Neutrophil (primary cell): ENCODE measurements around the gene ACTMAP.

ENCODE experiments used
- H3K27ac ChIP-seq: fragments of 200-600 bp; sonication (generic); 2 replicates; pipeline ENCODE4 v1.5.1; 2016; ENCODE audit warnings: mild to moderate bottlenecking, moderate library complexity
- H3K27me3 ChIP-seq: fragments of 200-600 bp; sonication (generic); 2 replicates; pipeline ENCODE4 v1.6.0; 2016; ENCODE audit warnings: mild to moderate bottlenecking
- H3K36me3 ChIP-seq: fragments of 200-600 bp; sonication (generic); 2 replicates; pipeline ENCODE4 v1.5.1; 2017
- H3K4me1 ChIP-seq, 2 experiments: fragments of 200-600 bp in 1 of 2; sonication (generic) in 1 of 2; 1 replicate in 1 of 2; 2 replicates in 1 of 2; pipeline versions ENCODE4 v1.5.1 to v1.6.1; 2013 to 2016; ENCODE audit warnings: low read depth in 1 of 2, low read length in 1 of 2, mild to moderate bottlenecking in 1 of 2, moderate library complexity in 1 of 2; ENCODE audit not compliant: control insufficient read depth in 1 of 2, insufficient read depth in 1 of 2
- H3K4me3 ChIP-seq, 2 experiments: fragments of 200-600 bp in 1 of 2; sonication (generic) in 1 of 2; 1 replicate in 1 of 2; 2 replicates in 1 of 2; pipeline ENCODE4 v1.5.1; 2013 to 2016; ENCODE audit warnings: low read depth in 1 of 2, low read length in 1 of 2, mild to moderate bottlenecking in 1 of 2, moderate library complexity in 1 of 2
- H3K9me3 ChIP-seq: fragments of 200-600 bp; sonication (generic); 2 replicates; pipeline ENCODE4 v1.5.1; 2016
- TF ChIP-seq, protein P1 (sequence below): fragments of 200-600 bp; sonication (generic); IDR thresholded peaks from 2 replicates; pipeline ENCODE4 v1.5.1; 2016; ENCODE audit warnings: antibody characterized with exemption

The ACTMAP gene

DNA sequence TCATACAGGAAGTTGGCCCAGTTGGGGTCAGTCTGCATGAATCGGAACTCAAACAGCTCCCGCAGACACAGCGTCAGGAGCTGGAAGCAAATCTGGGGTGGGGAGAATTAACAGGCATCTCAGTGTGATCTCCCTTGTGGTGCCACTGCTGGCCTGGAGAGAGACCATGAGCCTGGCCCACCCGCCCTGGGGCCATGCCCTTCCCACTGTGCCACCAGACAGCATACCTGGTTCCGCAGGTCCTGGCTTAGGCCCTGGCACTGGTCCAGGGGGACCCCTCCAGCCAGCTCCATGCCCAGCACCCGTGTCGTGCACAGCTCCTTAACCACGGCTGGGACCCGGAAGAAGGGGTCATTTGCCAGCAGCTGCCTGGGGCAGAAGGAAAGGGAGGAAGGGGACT is 50.2 kb downstream of the ACTMAP start:
- Histone ChIP-seq H3K27ac (no peak overlapping the region), H3K36me3 (peaks cover 83% of the 10 kb centered on the region), H3K4me1 (no peaks in the 10 kb centered on the region), H3K9me3 (no peaks in the 10 kb centered on the region), H3K4me3 (no peak overlapping the region), H3K27me3 (no peaks in the 10 kb centered on the region)
- TF ChIP-seq, protein P1, sequence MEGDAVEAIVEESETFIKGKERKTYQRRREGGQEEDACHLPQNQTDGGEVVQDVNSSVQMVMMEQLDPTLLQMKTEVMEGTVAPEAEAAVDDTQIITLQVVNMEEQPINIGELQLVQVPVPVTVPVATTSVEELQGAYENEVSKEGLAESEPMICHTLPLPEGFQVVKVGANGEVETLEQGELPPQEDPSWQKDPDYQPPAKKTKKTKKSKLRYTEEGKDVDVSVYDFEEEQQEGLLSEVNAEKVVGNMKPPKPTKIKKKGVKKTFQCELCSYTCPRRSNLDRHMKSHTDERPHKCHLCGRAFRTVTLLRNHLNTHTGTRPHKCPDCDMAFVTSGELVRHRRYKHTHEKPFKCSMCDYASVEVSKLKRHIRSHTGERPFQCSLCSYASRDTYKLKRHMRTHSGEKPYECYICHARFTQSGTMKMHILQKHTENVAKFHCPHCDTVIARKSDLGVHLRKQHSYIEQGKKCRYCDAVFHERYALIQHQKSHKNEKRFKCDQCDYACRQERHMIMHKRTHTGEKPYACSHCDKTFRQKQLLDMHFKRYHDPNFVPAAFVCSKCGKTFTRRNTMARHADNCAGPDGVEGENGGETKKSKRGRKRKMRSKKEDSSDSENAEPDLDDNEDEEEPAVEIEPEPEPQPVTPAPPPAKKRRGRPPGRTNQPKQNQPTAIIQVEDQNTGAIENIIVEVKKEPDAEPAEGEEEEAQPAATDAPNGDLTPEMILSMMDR = no peak

DNA sequence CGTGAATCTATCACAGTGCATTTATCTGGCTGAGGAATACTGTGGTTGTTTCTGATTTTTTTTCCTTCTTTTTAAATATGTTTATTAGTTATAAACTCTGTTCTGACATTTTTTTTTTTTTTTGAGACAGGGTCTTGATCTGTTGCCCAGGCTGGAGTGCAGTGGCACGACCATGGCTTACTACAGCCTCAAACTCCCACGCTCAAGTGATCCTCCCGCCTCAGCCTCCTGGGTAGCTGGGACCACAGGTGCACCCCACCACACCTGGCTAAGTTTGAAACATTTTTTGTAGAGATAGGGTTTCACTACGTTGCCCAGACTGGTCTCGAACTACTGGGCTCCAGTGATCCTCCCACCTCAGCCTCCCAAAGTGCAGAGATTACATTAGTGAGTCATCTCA is 53.3 kb downstream of the ACTMAP start:
- Histone ChIP-seq H3K27me3 (no peaks in the 10 kb centered on the region), H3K36me3 (peaks cover 83% of the 10 kb centered on the region), H3K9me3 (no peaks in the 10 kb centered on the region), H3K4me1 (no peaks in the 10 kb centered on the region), H3K27ac (no peak overlapping the region), H3K4me3 (no peak overlapping the region)
- TF ChIP-seq, protein P1 = no peak

DNA sequence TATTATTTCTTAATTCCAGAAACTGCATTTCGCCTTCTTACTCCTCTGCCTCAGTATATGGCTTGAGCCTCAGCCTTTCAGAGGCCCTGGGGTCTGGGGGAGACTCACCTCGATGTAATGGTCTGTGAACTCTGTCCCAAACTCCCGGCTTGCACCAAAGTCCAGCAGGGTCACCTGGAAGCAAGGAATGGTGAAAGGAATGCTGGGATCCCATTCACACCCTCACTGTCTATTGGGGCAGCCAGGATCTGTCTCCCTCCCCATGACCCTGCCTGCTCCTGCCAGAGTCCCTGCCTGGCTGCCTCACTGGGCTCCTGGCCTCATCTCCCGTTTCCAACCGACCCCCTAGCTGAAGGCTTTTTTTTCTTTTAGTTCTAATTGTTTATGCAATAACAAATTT is 54.4 kb downstream of the ACTMAP start:
- Histone ChIP-seq H3K27ac (no peak overlapping the region), H3K4me3 (no peak overlapping the region), H3K27me3 (no peaks in the 10 kb centered on the region), H3K4me1 (peaks cover 5 to 6% of the 10 kb centered on the region in 2 experiments), H3K9me3 (no peaks in the 10 kb centered on the region), H3K36me3 (peaks cover 76% of the 10 kb centered on the region)
- TF ChIP-seq, protein P1 = no peak

DNA sequence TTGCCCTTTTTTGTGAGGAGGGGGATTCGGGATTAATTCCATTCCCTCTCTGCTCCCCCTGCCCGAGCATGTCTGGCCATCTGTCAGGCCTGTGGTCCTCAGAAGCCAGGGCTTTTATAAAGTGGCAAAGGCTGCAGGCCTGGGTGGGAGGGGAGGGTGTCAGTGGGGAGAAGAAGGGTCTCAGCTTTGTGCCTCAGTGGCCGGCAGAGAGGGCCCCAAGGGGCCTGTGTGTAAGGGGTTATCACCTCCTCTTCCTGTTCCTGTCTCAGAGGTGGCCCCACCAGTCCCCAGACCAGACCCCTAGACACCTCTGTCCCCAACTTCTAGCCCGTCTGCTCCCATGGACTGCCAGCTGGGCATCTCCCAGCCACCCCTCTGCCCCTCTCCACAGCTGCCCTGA is 56.4 kb downstream of the ACTMAP start:
- TF ChIP-seq, protein P1 = no peak
- Histone ChIP-seq H3K36me3 (peaks cover 58% of the 10 kb centered on the region), H3K4me1 (peaks cover 5 to 19% of the 10 kb centered on the region in 2 experiments)

DNA sequence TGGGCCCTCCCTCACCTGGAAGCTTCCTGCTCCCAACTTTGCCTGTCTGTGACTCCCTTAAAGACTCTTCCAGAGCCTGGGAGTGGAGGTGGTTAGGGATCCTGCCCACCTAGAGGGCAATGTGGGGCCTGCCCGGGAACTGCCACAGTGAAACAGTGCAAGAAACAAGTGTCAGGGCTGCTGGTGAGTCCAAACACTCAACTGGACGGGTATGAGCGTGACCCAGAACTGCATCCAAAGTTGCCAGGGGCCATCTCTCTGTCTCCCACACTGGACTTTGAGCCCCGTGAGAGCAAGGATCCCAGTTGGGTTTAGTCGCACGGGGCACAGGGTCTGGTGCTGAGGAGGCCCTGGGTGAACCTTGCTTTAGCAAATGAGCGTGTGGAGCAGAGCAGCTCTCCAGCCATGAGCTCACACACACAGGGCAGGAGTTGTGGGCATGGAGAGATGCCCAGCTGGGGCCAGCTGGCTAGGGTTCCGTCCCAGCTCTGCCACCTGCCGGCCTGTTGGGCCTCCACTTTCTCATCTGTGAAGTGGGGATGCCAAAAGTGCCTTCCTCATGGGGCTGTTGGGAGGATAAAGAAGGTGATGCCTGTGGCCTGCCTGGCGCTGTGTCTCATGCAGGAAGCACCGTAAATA is 57.0 kb downstream of the ACTMAP start:
- Histone ChIP-seq H3K27me3 (no peaks in the 10 kb centered on the region), H3K4me1 (peaks cover 5 to 19% of the 10 kb centered on the region in 2 experiments), H3K4me3 (no peak overlapping the region), H3K36me3 (peaks cover 58% of the 10 kb centered on the region), H3K27ac (no peak overlapping the region), H3K9me3 (no peaks in the 10 kb centered on the region)
- TF ChIP-seq, protein P1 = no peak

More for the DNA sequence above, 56.4 kb downstream of the ACTMAP start:
- no peak overlapping the region for H3K27ac ChIP-seq
- no peaks in the 10 kb centered on the region for H3K27me3 ChIP-seq
- H3K9me3 ChIP-seq = no peaks in the 10 kb centered on the region
- no peak overlapping the region for H3K4me3 ChIP-seq
